ENCODE results near the gene RAI14.

DNA sequence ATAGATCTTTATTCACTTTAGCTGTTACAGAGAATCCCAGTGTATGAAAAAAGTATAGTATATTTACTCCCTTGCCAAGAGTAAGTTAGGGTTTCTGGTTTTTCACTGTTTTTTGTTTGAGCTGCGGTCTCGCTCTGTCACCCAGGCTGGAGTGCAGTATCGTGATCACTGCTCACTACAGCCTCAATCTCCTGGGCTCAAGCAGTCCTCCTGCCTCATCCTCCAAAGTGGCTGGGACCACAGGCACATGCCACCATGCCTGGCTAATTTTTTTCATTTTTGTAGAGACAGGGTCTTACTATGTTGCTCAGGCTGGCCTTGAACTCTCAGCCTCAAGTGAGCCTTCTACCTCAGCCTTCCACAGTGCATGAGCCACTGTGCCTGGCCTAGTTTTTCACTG, 3.0 kb downstream of the RAI14 start:
- TF ChIP-seq, protein P1, sequence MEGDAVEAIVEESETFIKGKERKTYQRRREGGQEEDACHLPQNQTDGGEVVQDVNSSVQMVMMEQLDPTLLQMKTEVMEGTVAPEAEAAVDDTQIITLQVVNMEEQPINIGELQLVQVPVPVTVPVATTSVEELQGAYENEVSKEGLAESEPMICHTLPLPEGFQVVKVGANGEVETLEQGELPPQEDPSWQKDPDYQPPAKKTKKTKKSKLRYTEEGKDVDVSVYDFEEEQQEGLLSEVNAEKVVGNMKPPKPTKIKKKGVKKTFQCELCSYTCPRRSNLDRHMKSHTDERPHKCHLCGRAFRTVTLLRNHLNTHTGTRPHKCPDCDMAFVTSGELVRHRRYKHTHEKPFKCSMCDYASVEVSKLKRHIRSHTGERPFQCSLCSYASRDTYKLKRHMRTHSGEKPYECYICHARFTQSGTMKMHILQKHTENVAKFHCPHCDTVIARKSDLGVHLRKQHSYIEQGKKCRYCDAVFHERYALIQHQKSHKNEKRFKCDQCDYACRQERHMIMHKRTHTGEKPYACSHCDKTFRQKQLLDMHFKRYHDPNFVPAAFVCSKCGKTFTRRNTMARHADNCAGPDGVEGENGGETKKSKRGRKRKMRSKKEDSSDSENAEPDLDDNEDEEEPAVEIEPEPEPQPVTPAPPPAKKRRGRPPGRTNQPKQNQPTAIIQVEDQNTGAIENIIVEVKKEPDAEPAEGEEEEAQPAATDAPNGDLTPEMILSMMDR (IDR thresholded peaks at IDR 0.05): no peak
- no peak for TF ChIP-seq POLR2A (IDR thresholded peaks at IDR 0.05)

Data from testis (tissue), 2 donors.